ENCODE measurements around the gene IARS1. TPM values are rescaled to one million over a fixed set of nuclear protein-coding genes. Genes with fewer than 3 reads are reported as not detected.

Gene IARS1
- total and polyA plus RNA-seq, 10 of the 15 experiments (the other 5 are each of a cell fraction or from before 2014, with no cell fraction given), result 71.0 to 227 (median 153) TPM

DNA sequence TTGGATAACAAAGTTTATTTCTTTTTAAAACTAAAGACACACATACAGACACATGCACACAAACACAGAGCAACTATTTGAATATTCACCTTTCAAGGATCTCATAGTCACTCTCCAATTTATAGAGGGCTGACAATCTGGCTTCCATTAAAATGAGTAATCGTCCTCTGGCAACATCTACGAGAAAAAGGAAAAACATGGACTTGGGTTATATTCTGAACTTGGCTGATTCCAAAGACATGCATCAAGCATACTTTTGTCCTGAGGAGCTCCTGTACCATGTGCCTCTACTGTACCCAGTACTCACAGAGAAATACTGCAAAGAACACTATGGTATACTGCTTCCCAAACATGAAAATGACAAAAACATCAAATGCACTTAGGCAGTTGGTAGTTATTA, 15.4 kb downstream of the IARS1 start:
- ATAC-seq (no peak), FAIRE-seq (no peak), DNase-seq (ENCODE audit: low read depth, low spot score) (no peak)
- H2AFZ ChIP-seq (ENCODE audit: control insufficient read depth, low read depth, low read length), result no peak overlapping the region
- H3K36me3 ChIP-seq (ENCODE audit: control insufficient read depth in 2 of 2, insufficient read depth in 2 of 2, low read length in 1 of 2), result peaks cover 19 to 41% of the 10 kb centered on the region in 2 experiments
- intact Hi-C loops (cut with micrococcal nuclease; ENCODE audit: unreplicated experiment), result no loop called here
- CTCF ChIA-PET, result interaction anchor here (0.7 to 2.0 kb wide), 5 partner anchors 13 to 356 kb away, joined by 3 to 6 read pairs (median 4); no protein-coding TSS in a partner anchor
- H3K4me1 ChIP-seq (ENCODE audit: control insufficient read depth, insufficient read depth, low read length), result no peaks in the 10 kb centered on the region
- in situ Hi-C loops (cut with MboI), result no loop called here
- no peak overlapping the region for H3K9ac ChIP-seq (ENCODE audit: control insufficient read depth, insufficient read depth, low read length)
- no peak overlapping the region for H3K4me3 ChIP-seq
- POLR2A ChIA-PET, result interaction anchor here (1.4 kb wide), 1 partner anchor 15 kb away, joined by 3 read pairs; no protein-coding TSS in a partner anchor
- no TSS peak for BruUV-seq (replicated peaks)
- no peaks in the 10 kb centered on the region for H3K9me3 ChIP-seq (replicated peaks; ENCODE audit: control insufficient read depth, insufficient read depth, low read length)
- H3K27ac ChIP-seq (ENCODE audit: control insufficient read depth, insufficient read depth), result no peak overlapping the region
- no peaks in the 10 kb centered on the region for H3K27me3 ChIP-seq (replicated peaks in 1 of 2; ENCODE audit: control insufficient read depth in 2 of 2, insufficient read depth in 2 of 2, low read length in 1 of 2)
- no peaks in the 10 kb centered on the region for H4K20me1 ChIP-seq (ENCODE audit: control insufficient read depth, insufficient read depth)
- TF ChIP-seq, protein P1, sequence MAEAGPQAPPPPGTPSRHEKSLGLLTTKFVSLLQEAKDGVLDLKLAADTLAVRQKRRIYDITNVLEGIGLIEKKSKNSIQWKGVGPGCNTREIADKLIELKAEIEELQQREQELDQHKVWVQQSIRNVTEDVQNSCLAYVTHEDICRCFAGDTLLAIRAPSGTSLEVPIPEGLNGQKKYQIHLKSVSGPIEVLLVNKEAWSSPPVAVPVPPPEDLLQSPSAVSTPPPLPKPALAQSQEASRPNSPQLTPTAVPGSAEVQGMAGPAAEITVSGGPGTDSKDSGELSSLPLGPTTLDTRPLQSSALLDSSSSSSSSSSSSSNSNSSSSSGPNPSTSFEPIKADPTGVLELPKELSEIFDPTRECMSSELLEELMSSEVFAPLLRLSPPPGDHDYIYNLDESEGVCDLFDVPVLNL (IDR thresholded peaks at IDR 0.05; ENCODE audit: low read depth, low read length), result no peak
- TF ChIP-seq, protein P2, sequence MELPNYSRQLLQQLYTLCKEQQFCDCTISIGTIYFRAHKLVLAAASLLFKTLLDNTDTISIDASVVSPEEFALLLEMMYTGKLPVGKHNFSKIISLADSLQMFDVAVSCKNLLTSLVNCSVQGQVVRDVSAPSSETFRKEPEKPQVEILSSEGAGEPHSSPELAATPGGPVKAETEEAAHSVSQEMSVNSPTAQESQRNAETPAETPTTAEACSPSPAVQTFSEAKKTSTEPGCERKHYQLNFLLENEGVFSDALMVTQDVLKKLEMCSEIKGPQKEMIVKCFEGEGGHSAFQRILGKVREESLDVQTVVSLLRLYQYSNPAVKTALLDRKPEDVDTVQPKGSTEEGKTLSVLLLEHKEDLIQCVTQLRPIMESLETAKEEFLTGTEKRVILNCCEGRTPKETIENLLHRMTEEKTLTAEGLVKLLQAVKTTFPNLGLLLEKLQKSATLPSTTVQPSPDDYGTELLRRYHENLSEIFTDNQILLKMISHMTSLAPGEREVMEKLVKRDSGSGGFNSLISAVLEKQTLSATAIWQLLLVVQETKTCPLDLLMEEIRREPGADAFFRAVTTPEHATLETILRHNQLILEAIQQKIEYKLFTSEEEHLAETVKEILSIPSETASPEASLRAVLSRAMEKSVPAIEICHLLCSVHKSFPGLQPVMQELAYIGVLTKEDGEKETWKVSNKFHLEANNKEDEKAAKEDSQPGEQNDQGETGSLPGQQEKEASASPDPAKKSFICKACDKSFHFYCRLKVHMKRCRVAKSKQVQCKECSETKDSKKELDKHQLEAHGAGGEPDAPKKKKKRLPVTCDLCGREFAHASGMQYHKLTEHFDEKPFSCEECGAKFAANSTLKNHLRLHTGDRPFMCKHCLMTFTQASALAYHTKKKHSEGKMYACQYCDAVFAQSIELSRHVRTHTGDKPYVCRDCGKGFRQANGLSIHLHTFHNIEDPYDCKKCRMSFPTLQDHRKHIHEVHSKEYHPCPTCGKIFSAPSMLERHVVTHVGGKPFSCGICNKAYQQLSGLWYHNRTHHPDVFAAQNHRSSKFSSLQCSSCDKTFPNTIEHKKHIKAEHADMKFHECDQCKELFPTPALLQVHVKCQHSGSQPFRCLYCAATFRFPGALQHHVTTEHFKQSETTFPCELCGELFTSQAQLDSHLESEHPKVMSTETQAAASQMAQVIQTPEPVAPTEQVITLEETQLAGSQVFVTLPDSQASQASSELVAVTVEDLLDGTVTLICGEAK (IDR thresholded peaks at IDR 0.05; ENCODE audit: borderline replicate concordance), result no peak
- no peak for TF ChIP-seq TARDBP (IDR thresholded peaks at IDR 0.05; ENCODE audit: borderline replicate concordance)
- no peaks in the 10 kb centered on the region; the same call in 1 of the 2 replicates for H3K79me2 ChIP-seq (ENCODE audit: control insufficient read depth, insufficient read depth, low read length)
- SMC1A ChIA-PET (ENCODE audit: uncharacterized antibody, unreplicated experiment), result interaction anchor here (0.7 to 1.6 kb wide), 6 partner anchors 9 to 48 kb away, joined by 3 to 4 read pairs (median 4); partner anchors contain the start of gene CENPP
- H3K4me2 ChIP-seq (ENCODE audit: control insufficient read depth, insufficient read depth), result no peak overlapping the region
- WGBS (ENCODE audit: insufficient coverage, insufficient replicate concordance, low lambda C conversion rate, missing lambda C conversion rate), result 97% methylated on average over 2 of the region's 2 CpGs
- RAD21 ChIA-PET (ENCODE audit: unreplicated experiment), result no interaction called here
